B cell (primary cell): ENCODE measurements around the gene ADGRE2. TPM values are rescaled to one million over a fixed set of nuclear protein-coding genes. Genes with fewer than 3 reads are reported as not detected.

Source experiments
- ATAC-seq: fragments of 200-7000 bp; cut with Tn5 transposase; one replicate; pipeline ENCODE4 v1.10.0; 2021; ENCODE audit warnings: low read depth, mild to moderate bottlenecking, moderate number of reproducible peaks, moderate library complexity
- CTCF ChIA-PET: fragments of 350-600 bp; sonication (Branson Sonifier 250); formaldehyde crosslinking; loops from one replicate; lab custom pipeline; 2021; ENCODE audit warnings: antibody characterized with exemption, inconsistent platforms; lab: Charles Lee
- POLR2A ChIA-PET: fragments of 350-600 bp; sonication (Branson Sonifier 250); formaldehyde crosslinking; loops from one replicate; lab custom pipeline; 2021; ENCODE audit warnings: antibody characterized with exemption; lab: Charles Lee
- DNase-seq: peaks from one replicate; pipeline ENCODE4 v3.0.0; 2013
- H2AFZ ChIP-seq: 2 replicates; pipeline ENCODE4 v1.6.1; 2012; ENCODE audit warnings: mild to moderate bottlenecking, low read depth, low read length; ENCODE audit not compliant: insufficient read depth, poor library complexity, severe bottlenecking
- H3K27ac ChIP-seq, 2 donors: 1 replicate in 1 of 2; 2 replicates in 1 of 2; pipeline ENCODE4 v1.5.1; 2012 to 2013; ENCODE audit warnings: low read length in 2 of 2, mild to moderate bottlenecking in 2 of 2, moderate library complexity in 1 of 2
- H3K27me3 ChIP-seq, 4 experiments: fragments of 200-600 bp in 1 of 4; sonication (generic) in 1 of 4; replicated peaks in 1 of 4; 1 replicate in 2 of 4; 2 replicates in 2 of 4; pipeline versions ENCODE4 v1.6.1 to v1.7.0; 2013 to 2016; ENCODE audit warnings: low read length in 3 of 4, mild to moderate bottlenecking in 2 of 4, mixed read lengths in 1 of 4, moderate library complexity in 1 of 4; ENCODE audit not compliant: insufficient read depth in 4 of 4, control insufficient read depth in 3 of 4; ENCODE audit errors: control extremely low read depth in 1 of 4
- H3K36me3 ChIP-seq, 2 experiments: replicated peaks in 1 of 2; 1 replicate in 1 of 2; 2 replicates in 1 of 2; pipeline versions ENCODE4 v1.6.1 to v1.7.1; 2013; ENCODE audit warnings: low read length in 1 of 2; ENCODE audit not compliant: insufficient read depth in 2 of 2, control insufficient read depth in 1 of 2; ENCODE audit errors: control extremely low read depth in 1 of 2, extremely low read depth in 1 of 2
- H3K4me1 ChIP-seq, 2 donors: fragments of 200-600 bp in 1 of 2; sonication (generic) in 1 of 2; 1 replicate in 1 of 2; 2 replicates in 1 of 2; pipeline versions ENCODE4 v1.5.1 to v1.6.1; 2013 to 2017; ENCODE audit warnings: low read length in 2 of 2; ENCODE audit not compliant: control insufficient read depth in 2 of 2, insufficient read depth in 2 of 2
- H3K4me2 ChIP-seq: replicated peaks from 2 replicates; pipeline ENCODE3; 2012; ENCODE audit warnings: mild to moderate bottlenecking, low read depth, low read length; ENCODE audit not compliant: poor library complexity, severe bottlenecking
- H3K4me3 ChIP-seq, 5 experiments: fragments of 200-600 bp in 1 of 5; sonication (generic) in 1 of 5; 1 replicate in 3 of 5; 2 replicates in 2 of 5; pipeline versions ENCODE4 v1.5.1 to v1.7.0; 2011 to 2016; ENCODE audit warnings: low read length in 4 of 5, mild to moderate bottlenecking in 4 of 5, low read depth in 2 of 5, control low read depth in 1 of 5, moderate library complexity in 1 of 5; ENCODE audit not compliant: insufficient read depth in 1 of 5; ENCODE audit errors: control extremely low read depth in 1 of 5, extremely low read depth in 1 of 5
- H3K79me2 ChIP-seq: fragments of 200-600 bp; sonication (generic); one replicate; pipeline ENCODE4 v1.6.0; 2016; ENCODE audit warnings: low read length; ENCODE audit not compliant: control insufficient read depth, insufficient read depth
- H3K9ac ChIP-seq: fragments of 200-600 bp; sonication (generic); 2 replicates; pipeline ENCODE4 v1.6.1; 2017; ENCODE audit warnings: mild to moderate bottlenecking, low read length, moderate library complexity
- H3K9me3 ChIP-seq, 3 donors: one replicate each; pipeline versions ENCODE4 v1.6.1 to v1.7.1; 2013; ENCODE audit warnings: low read length in 2 of 3; ENCODE audit not compliant: control insufficient read depth in 2 of 3, insufficient read depth in 1 of 3; ENCODE audit errors: control extremely low read depth in 1 of 3
- H4K20me1 ChIP-seq: 2 replicates; pipeline ENCODE4 v1.6.0; 2012; ENCODE audit warnings: mild to moderate bottlenecking, low read length; ENCODE audit not compliant: insufficient read depth, control insufficient read depth, poor library complexity, severe bottlenecking
- H3K27ac Mint-ChIP-seq: one replicate; pipeline ENCODE4 v1.8.0; 2021; ENCODE audit warnings: mixed read lengths
- H3K27me3 Mint-ChIP-seq: one replicate; pipeline ENCODE4 v1.8.0; 2021; ENCODE audit warnings: mixed read lengths
- H3K4me1 Mint-ChIP-seq: one replicate; pipeline ENCODE4 v1.8.0; 2021; ENCODE audit warnings: mixed read lengths
- H3K4me3 Mint-ChIP-seq: one replicate; pipeline ENCODE4 v1.8.0; 2021; ENCODE audit warnings: mixed read lengths
- H3K9me3 Mint-ChIP-seq: one replicate; pipeline ENCODE4 v1.8.0; 2022; ENCODE audit warnings: mixed read lengths; ENCODE audit not compliant: insufficient read depth
- CTCF ChIP-seq: fragments of 200-600 bp; IDR thresholded peaks from one replicate; pipeline ENCODE4 v1.8.0; 2022; ENCODE audit warnings: antibody characterized with exemption, mild to moderate bottlenecking
- EZH2 ChIP-seq: IDR thresholded peaks from 2 replicates; pipeline ENCODE4 v1.6.1; 2012; ENCODE audit warnings: borderline replicate concordance, low read depth, mild to moderate bottlenecking, moderate library complexity, low read length; ENCODE audit not compliant: insufficient read depth, poor library complexity, severe bottlenecking
- WGBS: methylation state at CpG from one replicate; pipeline ENCODE4 v1.1.5; 2013; ENCODE audit warnings: missing lambda C conversion rate; ENCODE audit not compliant: insufficient coverage; 5-methylcytosine and 5-hydroxymethylcytosine counted together
- intact Hi-C: fragments of 100-400 bp; cut with micrococcal nuclease; formaldehyde crosslinking; loops from one replicate; pipeline ENCODE4 v1.10.0; 2022
- polyA plus RNA-seq: library from polyadenylated mRNA; depleted of rRNA; stranded (reverse); fragments of >200 nt; gene quantifications from 2 replicates; pipeline ENCODE4 v1.2.3, GENCODE V29; 2012
- total RNA-seq, 2 donors: library from RNA; stranded (reverse); fragments of 120-200 nt in 1 of 2; gene quantifications; 1 replicate in 1 of 2; 2 replicates in 1 of 2; pipeline versions ENCODE4 v1.2.3 to v1.2.4, GENCODE V29; 2013 to 2022

The ADGRE2 gene
- total and polyA plus RNA-seq, 2 donors (not counting 1 experiment from before 2014, with no cell fraction given) = 0.52 to 0.89 TPM

DNA sequence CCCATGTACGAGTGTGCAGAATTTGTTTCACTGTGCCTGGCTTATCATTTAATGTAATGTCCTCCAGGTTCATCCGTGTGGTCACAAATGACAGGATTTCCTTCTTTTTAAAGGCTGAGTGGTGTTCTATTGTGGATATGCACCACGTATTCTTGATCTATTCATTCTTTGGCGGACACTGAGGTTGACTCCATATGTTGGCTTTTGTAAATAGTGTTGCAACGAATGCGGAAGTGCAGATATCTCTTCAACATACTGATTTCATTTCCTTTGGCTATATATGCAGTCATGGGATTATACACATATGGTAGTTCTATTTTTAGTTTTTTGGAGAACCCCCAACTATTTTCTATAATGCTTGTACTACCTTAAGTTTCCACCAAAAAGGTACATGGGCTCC, 43.6 kb upstream of the ADGRE2 start:
- Mint-ChIP-seq H3K4me3 (no peak overlapping the region), H3K27ac (no peak overlapping the region), H3K9me3 (peaks cover 2% of the 10 kb centered on the region), H3K27me3 (peaks cover 38% of the 10 kb centered on the region), H3K4me1 (no peaks in the 10 kb centered on the region)
- CTCF ChIA-PET = no interaction called here
- Histone ChIP-seq H3K27ac (no peak overlapping the region), H3K79me2 (no peaks in the 10 kb centered on the region), H3K9ac (no peak overlapping the region), H3K9me3 (peaks cover 0 to 3% (median 2%) of the 10 kb centered on the region in 3 donors), H3K27me3 (peaks cover 0 to 10% (median 3%) of the 10 kb centered on the region in 4 experiments), H2AFZ (no peak overlapping the region), H3K4me3 (no peak overlapping the region), H4K20me1 (no peaks in the 10 kb centered on the region), H3K4me1 (no peaks in the 10 kb centered on the region), H3K4me2 (no peak overlapping the region), H3K36me3 (no peaks in the 10 kb centered on the region)
- intact Hi-C loops = no loop called here
- no peak for TF ChIP-seq CTCF
- no peak for TF ChIP-seq EZH2
- POLR2A ChIA-PET = no interaction called here
- WGBS = no CpG with 5 or more reads among the region's 6 CpGs
- DNase-seq = no peak
- ATAC-seq = no peak

GRCh38 chr19:14818588-14818987, 40.2 kb upstream of the ADGRE2 start:
- Histone ChIP-seq H2AFZ (no peak overlapping the region), H3K27me3 (no peaks in the 10 kb centered on the region), H3K4me2 (no peak overlapping the region), H4K20me1 (no peaks in the 10 kb centered on the region), H3K36me3 (no peaks in the 10 kb centered on the region), H3K27ac (no peak overlapping the region), H3K4me1 (no peaks in the 10 kb centered on the region), H3K4me3 (no peak overlapping the region), H3K9me3 (peaks cover 0 to 3% (median 0%) of the 10 kb centered on the region in 3 donors), H3K9ac (no peak overlapping the region), H3K79me2 (no peaks in the 10 kb centered on the region)
- ATAC-seq (no peak), DNase-seq (no peak)
- 74% methylated on average over 3 of the region's 8 CpGs for WGBS
- TF ChIP-seq CTCF (no peak), EZH2 (no peak)
- Mint-ChIP-seq H3K9me3 (peaks cover 2% of the 10 kb centered on the region), H3K4me3 (no peak overlapping the region), H3K27ac (no peak overlapping the region), H3K4me1 (no peaks in the 10 kb centered on the region), H3K27me3 (peaks cover 10% of the 10 kb centered on the region)
- intact Hi-C loops = no loop called here
- CTCF ChIA-PET = interaction anchor here (0.5 kb wide), 1 partner anchor 88 kb away, joined by 3 read pairs; no protein-coding TSS in a partner anchor
- POLR2A ChIA-PET = no interaction called here
